ENCODE data around the gene PIP5KL1.

The PIP5KL1 gene

DNA sequence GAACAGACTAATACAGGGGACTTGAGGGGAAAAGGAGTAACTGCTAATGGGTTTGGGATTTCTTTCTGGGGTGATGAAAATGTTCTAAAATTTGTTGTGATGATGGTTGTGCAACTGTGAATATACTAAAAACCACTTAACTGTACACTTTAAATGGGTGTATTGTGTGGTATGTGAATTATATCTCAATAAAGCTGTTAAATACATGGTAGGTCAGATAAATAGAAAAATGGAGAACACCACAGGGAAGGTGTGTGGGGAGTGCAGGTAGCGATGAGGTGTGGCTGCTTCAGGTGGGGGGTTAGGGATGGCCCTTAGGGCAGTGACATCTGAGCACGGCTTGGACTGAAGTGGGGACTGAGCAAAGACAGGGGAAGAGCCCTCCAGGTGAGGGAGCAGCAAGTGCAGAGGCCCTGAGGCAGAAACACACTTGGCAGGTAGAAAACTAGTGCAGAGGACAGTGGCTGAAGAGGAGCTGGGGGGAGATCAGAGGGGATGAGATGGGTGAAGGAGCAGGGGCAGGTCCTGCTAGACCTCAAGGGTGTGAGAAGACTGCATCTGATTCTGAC, 29.3 kb upstream of the PIP5KL1 start:
- Mint-ChIP-seq H3K4me3 (peak overlapping the region; percentile 72), H3K9me3 (no peaks in the 10 kb centered on the region), H3K36me3 (peaks cover 12% of the 10 kb centered on the region), H3K4me1 (peaks cover 95% of the 10 kb centered on the region), H3K27me3 (no peaks in the 10 kb centered on the region), H3K27ac (peak overlapping the region; percentile 95)

- Mint-ChIP-seq H3K4me1 (peaks cover 96% of the 10 kb centered on the region), H3K27me3 (no peaks in the 10 kb centered on the region), H3K4me3 (peak overlapping the region; percentile 72), H3K9me3 (no peaks in the 10 kb centered on the region), H3K27ac (peak overlapping the region; percentile 95), H3K36me3 (peaks cover 12% of the 10 kb centered on the region)
Measured at GRCh38 chr9:127959398-127959797, 28.8 kb upstream of the PIP5KL1 start.

- Mint-ChIP-seq H3K27me3 (no peaks in the 10 kb centered on the region), H3K9me3 (no peaks in the 10 kb centered on the region), H3K4me3 (peak overlapping the region; percentile 72), H3K36me3 (peaks cover 12% of the 10 kb centered on the region), H3K27ac (peak overlapping the region; percentile 95), H3K4me1 (peaks cover 96% of the 10 kb centered on the region)
Measured at GRCh38 chr9:127958728-127959127, 28.2 kb upstream of the PIP5KL1 start.

- Mint-ChIP-seq H3K9me3 (no peaks in the 10 kb centered on the region), H3K4me1 (peaks cover 91% of the 10 kb centered on the region), H3K27ac (peak overlapping the region; percentile 99), H3K36me3 (peaks cover 8% of the 10 kb centered on the region), H3K27me3 (no peaks in the 10 kb centered on the region), H3K4me3 (peak overlapping the region; percentile 82)
Measured at GRCh38 chr9:127955294-127956015, 24.9 kb upstream of the PIP5KL1 start.

DNA sequence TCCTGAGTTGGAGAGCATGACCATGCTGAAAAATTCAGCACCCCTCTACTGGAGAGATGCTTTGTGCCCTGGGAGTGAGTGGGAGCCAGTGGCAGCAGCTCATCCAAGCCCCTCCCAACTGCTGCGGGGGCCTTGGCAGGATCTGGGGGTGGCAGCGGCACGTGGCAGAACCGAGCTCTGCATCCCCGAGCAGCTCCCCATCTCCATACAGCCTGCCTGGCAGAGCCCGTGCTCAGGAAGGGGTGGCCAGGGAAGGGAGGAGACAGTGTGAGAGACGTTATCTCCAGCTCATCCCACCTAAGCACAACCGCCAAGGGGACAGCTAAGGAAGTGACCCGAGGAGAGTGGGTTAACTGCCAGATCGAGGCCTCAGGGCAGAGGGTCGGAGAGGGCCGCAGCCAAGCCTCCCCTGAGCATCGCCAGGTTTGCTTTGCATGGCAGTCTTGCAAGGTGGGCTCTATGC, 24.3 kb upstream of the PIP5KL1 start:
- peaks cover 91% of the 10 kb centered on the region for H3K4me1 Mint-ChIP-seq
- peak overlapping the region; percentile 99 for H3K27ac Mint-ChIP-seq
- peaks cover 8% of the 10 kb centered on the region for H3K36me3 Mint-ChIP-seq
- H3K4me3 Mint-ChIP-seq, result peak overlapping the region; percentile 82
- H3K9me3 Mint-ChIP-seq, result no peaks in the 10 kb centered on the region
- H3K27me3 Mint-ChIP-seq, result no peaks in the 10 kb centered on the region

- peaks cover 5% of the 10 kb centered on the region for H3K36me3 Mint-ChIP-seq
- H3K27ac Mint-ChIP-seq, result peak overlapping the region; percentile 99
- H3K27me3 Mint-ChIP-seq, result no peaks in the 10 kb centered on the region
Measured at GRCh38 chr9:127953768-127954505, 23.4 kb upstream of the PIP5KL1 start.

DNA sequence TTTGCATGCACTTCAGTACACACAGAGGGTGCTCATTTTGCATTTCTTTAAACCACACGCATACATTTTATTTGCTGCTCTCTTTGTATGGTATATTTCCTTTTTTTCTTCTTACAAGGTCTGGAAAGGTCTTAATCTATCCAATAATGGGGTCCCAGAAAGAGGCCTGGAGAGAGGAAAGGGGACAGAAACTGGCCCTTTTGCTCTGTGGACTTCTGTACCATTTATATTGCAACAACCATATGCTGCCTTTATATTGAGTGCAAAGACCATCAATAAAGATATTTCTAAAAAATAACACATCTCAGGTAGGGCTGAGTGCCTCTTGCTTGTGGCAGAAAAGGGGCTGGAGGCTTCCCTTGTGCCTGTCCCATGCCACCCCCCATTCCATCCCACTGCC, 22.6 kb upstream of the PIP5KL1 start:
- no peaks in the 10 kb centered on the region for H3K27me3 Mint-ChIP-seq
- H3K4me3 Mint-ChIP-seq, result no peak overlapping the region
- H3K27ac Mint-ChIP-seq, result peak overlapping the region; percentile 99
- H3K4me1 Mint-ChIP-seq, result peaks cover 84% of the 10 kb centered on the region
- peaks cover 3% of the 10 kb centered on the region for H3K36me3 Mint-ChIP-seq
- H3K9me3 Mint-ChIP-seq, result no peaks in the 10 kb centered on the region

More at GRCh38 chr9:127953768-127954505, 23.4 kb upstream of the PIP5KL1 start:
- peaks cover 86% of the 10 kb centered on the region for H3K4me1 Mint-ChIP-seq
- H3K4me3 Mint-ChIP-seq, result peak overlapping the region; percentile 82
- no peaks in the 10 kb centered on the region for H3K9me3 Mint-ChIP-seq

DNA sequence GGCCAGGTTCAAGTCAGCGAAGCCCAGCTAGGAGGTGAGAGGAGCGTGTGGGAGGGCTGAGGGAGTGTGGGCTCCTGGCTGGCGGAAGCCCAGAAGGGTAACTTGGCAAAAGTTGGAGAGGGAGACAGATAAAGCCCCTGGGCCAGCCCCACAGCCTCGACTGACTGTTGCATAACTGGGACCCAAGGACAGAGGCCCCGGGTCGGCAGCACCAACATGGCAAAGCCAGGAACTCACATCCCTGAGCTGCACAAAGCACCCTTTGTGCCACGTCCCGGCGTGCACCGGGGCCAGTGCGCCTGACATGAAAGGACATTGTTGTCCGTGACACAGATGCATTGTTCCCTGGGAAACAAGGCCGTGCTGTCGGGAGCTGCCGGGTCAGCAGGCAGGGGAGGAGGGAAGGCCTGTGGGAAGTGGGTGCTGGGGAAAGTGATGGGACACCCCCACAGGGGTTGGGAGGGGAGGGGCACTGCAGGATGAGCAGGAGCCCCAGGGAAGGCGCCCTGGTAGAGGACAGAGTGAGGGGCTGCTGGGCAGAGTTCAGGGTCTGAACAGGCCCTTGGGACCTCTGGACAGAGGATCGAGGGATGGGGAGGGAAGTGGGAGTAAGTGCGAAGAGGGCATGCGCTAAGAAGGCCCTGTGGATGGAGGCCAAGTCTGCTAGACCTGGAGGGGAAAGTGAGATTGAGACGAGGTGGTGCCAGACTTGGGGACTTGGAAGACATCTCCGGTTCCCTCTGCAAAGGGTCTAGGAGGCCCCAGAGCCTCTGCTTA, 20.1 kb upstream of the PIP5KL1 start:
- H3K4me3 Mint-ChIP-seq, result peak overlapping the region; percentile 39
- H3K4me1 Mint-ChIP-seq, result peaks cover 73% of the 10 kb centered on the region
- peak overlapping the region; percentile 92 for H3K27ac Mint-ChIP-seq
- H3K27me3 Mint-ChIP-seq, result no peaks in the 10 kb centered on the region
- H3K36me3 Mint-ChIP-seq, result peaks cover 1% of the 10 kb centered on the region
- H3K9me3 Mint-ChIP-seq, result no peaks in the 10 kb centered on the region

- Mint-ChIP-seq H3K9me3 (no peaks in the 10 kb centered on the region), H3K27me3 (no peaks in the 10 kb centered on the region), H3K4me1 (peaks cover 69% of the 10 kb centered on the region), H3K27ac (peak overlapping the region; percentile 92), H3K36me3 (peaks cover 3% of the 10 kb centered on the region), H3K4me3 (no peak overlapping the region)
Measured at GRCh38 chr9:127949827-127950512, 19.4 kb upstream of the PIP5KL1 start.

DNA sequence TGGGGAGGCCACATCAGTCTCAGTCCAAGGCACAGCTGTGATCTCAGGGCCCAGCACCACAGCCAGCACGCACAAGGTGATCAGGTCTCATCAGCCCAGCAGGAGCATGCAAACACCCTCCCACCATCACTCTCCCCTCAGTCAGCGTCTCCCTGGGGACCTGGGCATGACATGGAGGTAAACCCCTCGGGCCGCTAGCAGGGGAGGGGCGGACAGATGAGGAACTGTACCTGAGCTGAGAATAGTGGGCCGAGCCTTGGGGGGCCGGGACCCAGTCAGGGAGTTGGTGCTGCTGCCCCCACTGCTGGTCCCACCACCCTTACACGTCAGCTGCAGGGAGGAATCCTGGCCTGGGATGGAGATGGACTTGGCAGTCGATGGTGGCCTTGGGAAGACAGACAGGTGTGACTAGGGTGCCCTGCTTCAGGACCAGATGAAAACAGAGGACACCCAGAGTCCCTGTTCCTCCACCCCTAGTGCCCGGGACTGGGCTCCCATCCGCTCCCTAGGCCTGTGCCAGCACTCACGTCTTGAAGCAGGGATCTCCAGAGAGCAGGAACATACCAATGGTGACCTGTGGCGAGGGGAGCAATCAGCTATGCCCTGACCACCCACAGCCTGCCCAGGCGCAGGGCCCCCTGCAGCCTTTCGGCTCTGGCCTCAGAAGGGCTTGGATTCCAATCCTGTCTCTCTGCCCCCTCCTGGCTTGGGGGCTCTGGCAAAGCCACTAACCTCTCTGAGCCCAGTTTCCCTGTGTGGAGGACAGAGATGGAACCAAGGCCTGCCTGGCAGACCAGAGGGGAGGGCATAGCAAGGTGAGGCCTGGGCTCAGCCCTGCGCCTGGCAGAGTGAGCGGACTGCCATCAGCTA, 17.5 kb upstream of the PIP5KL1 start:
- Mint-ChIP-seq H3K27me3 (no peaks in the 10 kb centered on the region), H3K9me3 (no peaks in the 10 kb centered on the region), H3K4me3 (no peak overlapping the region), H3K36me3 (peaks cover 6% of the 10 kb centered on the region), H3K4me1 (peaks cover 61% of the 10 kb centered on the region), H3K27ac (peak overlapping the region; percentile 96)

GRCh38 chr9:127946728-127947127, 16.2 kb upstream of the PIP5KL1 start:
- H3K36me3 Mint-ChIP-seq, result peaks cover 6% of the 10 kb centered on the region
- no peaks in the 10 kb centered on the region for H3K27me3 Mint-ChIP-seq
- no peak overlapping the region for H3K4me3 Mint-ChIP-seq
- no peaks in the 10 kb centered on the region for H3K9me3 Mint-ChIP-seq
- H3K4me1 Mint-ChIP-seq, result peaks cover 54% of the 10 kb centered on the region
- peak overlapping the region; percentile 68 for H3K27ac Mint-ChIP-seq

DNA sequence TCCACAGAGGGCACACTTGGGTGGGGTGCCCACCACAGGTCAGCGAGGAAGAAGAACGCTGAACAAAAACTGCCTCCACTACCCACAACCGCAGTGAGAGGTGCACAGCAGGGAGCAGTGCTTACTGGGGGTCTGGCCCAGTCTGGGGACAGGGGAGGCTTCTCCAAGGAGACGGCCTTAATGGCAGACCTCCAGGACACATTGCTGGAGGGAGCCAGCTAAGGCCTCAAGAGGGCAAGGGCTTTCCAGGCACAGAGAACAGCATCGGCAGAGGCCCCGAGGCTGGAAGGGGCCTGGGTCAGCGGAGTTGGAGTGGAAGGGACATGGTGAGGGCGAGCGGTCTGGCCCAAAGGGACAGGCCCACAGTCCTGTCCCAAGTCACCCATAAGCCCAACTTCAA, 15.4 kb upstream of the PIP5KL1 start:
- no peak overlapping the region for H3K4me3 Mint-ChIP-seq
- no peaks in the 10 kb centered on the region for H3K9me3 Mint-ChIP-seq
- no peaks in the 10 kb centered on the region for H3K27me3 Mint-ChIP-seq
- peaks cover 5% of the 10 kb centered on the region for H3K36me3 Mint-ChIP-seq
- peaks cover 49% of the 10 kb centered on the region for H3K4me1 Mint-ChIP-seq
- H3K27ac Mint-ChIP-seq, result peak overlapping the region; percentile 51

DNA sequence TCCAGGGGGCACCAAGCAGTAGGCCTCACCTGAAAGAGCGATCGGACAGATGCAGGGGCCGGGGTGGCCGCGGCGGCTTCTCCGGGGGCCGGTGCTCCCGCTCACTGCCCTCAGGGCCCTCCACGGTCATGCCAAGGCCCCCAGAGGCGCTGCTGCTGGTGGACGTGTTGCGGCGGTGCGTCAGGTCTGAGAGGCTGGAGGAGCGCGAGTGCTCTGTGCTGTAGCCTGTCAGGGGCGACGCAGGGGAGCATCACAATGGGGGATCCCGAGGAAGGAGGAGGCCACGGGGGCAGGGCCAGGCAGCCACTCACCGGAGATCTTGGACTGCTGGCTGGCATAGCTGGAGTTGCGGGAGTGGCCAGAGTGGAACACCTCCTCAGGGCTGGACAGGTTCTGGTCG, 14.8 kb upstream of the PIP5KL1 start:
- no peaks in the 10 kb centered on the region for H3K27me3 Mint-ChIP-seq
- H3K4me1 Mint-ChIP-seq, result peaks cover 43% of the 10 kb centered on the region
- peaks cover 6% of the 10 kb centered on the region for H3K36me3 Mint-ChIP-seq
- peak overlapping the region; percentile 51 for H3K27ac Mint-ChIP-seq
- no peaks in the 10 kb centered on the region for H3K9me3 Mint-ChIP-seq
- no peak overlapping the region for H3K4me3 Mint-ChIP-seq

- Mint-ChIP-seq H3K4me1 (peaks cover 37% of the 10 kb centered on the region), H3K4me3 (no peak overlapping the region), H3K27me3 (no peaks in the 10 kb centered on the region), H3K27ac (peak overlapping the region; percentile 38), H3K36me3 (peaks cover 7% of the 10 kb centered on the region), H3K9me3 (no peaks in the 10 kb centered on the region)
Measured at GRCh38 chr9:127944586-127945218, 14.1 kb upstream of the PIP5KL1 start.

All from activated naive CD4-positive, alpha-beta T cell treated with anti-CD3 and anti-CD28 coated beads, Interleukin-2, amount 50 U/mL, for 24 hours (primary cell).